Vagina (tissue), 2 donors: Measurements from ENCODE around the gene SEPHS1.

Source experiments
- CTCF ChIP-seq, 3 experiments: fragments of 450-650 bp in 2 of 3; fragments of 200-600 bp in 1 of 3; sonication (generic) in 1 of 3; IDR thresholded peaks; one replicate each; pipeline ENCODE4 v1.5.1; 2017 to 2019; ENCODE audit warnings: antibody characterized with exemption in 3 of 3, mild to moderate bottlenecking in 2 of 3, moderate library complexity in 2 of 3
- POLR2A ChIP-seq, 2 donors: fragments of 450-650 bp; IDR thresholded peaks; one replicate each; pipeline ENCODE4 v1.6.1; 2017; ENCODE audit warnings: antibody characterized with exemption in 2 of 2, mild to moderate bottlenecking in 2 of 2, moderate library complexity in 2 of 2

GRCh38 chr10:13284050-13284449 is 64.0 kb downstream of the SEPHS1 start:
- no peak for TF ChIP-seq CTCF (IDR thresholded peaks at IDR 0.05)
- no peak for TF ChIP-seq POLR2A (IDR thresholded peaks at IDR 0.05)
